ENCODE data around the gene UNC93B1. TPM values are rescaled to one million over a fixed set of nuclear protein-coding genes. Genes with fewer than 3 reads are reported as not detected.

Gene UNC93B1
- total and polyA plus RNA-seq, 7 experiments from 2014 or later: 4.3 to 76.3 (median 12.7) TPM

- Histone ChIP-seq H3K9me3 (ENCODE audit: control insufficient read depth in 2 of 3, low read length in 3 of 3) (no peaks in the 10 kb centered on the region), H3K27me3 (ENCODE audit: control insufficient read depth in 2 of 2, insufficient read depth in 2 of 2, low read length in 2 of 2) (no peaks in the 10 kb centered on the region), H3K27ac (ENCODE audit: low read depth, low read length) (peak overlapping the region; percentile 97), H3K4me1 (ENCODE audit: control insufficient read depth in 2 of 2, insufficient read depth in 2 of 2, low read length in 2 of 2) (peaks cover 11 to 16% of the 10 kb centered on the region in 2 donors), H3K36me3 (ENCODE audit: control insufficient read depth in 2 of 3, insufficient read depth in 3 of 3, low read length in 3 of 3) (peaks cover 0 to 37% (median 0%) of the 10 kb centered on the region in 3 experiments), H3K4me3 (ENCODE audit: low read length) (peak overlapping the region; percentile 98)
- H3K27ac Mint-ChIP-seq: peak overlapping the region; percentile 73 to 98 (median 92)
- ChIA-PET CTCF (interaction anchor here (0.6 to 0.7 kb wide), 2 partner anchors 168 to 547 kb away, joined by 3 read pairs; no protein-coding TSS in a partner anchor), POLR2A (interaction anchor here (0.8 to 1.9 kb wide), 5 partner anchors 8 to 28 kb away, joined by 3 to 6 read pairs (median 4); partner anchors contain the start of gene TCIRG1)
- DNase-seq (peak in 1 of 9 donors; percentile 29), ATAC-seq (no peak)
- peaks cover 0 to 13% (median 3%) of the 10 kb centered on the region in 5 donors for H3K36me3 Mint-ChIP-seq
- intact Hi-C loops (cut with micrococcal nuclease): loop anchor here (2.0 to 10.0 kb wide), 4 partner anchors 184 to 1018 kb away; partner anchors contain the start of genes C11orf24 (in 1 of the 2), KMT5B (in 1 of the 2), PPP6R3 (in 1 of the 2) and TPCN2 (in 1 of the 2)
- peak overlapping the region; percentile 90 to 99 (median 96) for H3K4me3 Mint-ChIP-seq
- peaks cover 12 to 32% (median 23%) of the 10 kb centered on the region in 7 donors for H3K4me1 Mint-ChIP-seq
- no peaks in the 10 kb centered on the region for H3K9me3 Mint-ChIP-seq
- no peaks in the 10 kb centered on the region for H3K27me3 Mint-ChIP-seq
Measured at GRCh38 chr11:68031144-68031464, 27.2 kb upstream of the UNC93B1 start.

- peak within 1 kb of the TSS; percentile 98 for H3K4me3 ChIP-seq (ENCODE audit: low read length)
- Mint-ChIP-seq H3K4me1 (peaks cover 12 to 32% (median 23%) of the 10 kb centered on the region in 7 donors), H3K27ac (peak within 1 kb of the TSS; percentile 73 to 98 (median 92)), H3K27me3 (no peaks in the 10 kb centered on the region), H3K9me3 (peaks cover 0 to 1% (median 0%) of the 10 kb centered on the region in 11 donors), H3K4me3 (peak within 1 kb of the TSS; percentile 90 to 99 (median 96)), H3K36me3 (peaks cover 0 to 13% (median 3%) of the 10 kb centered on the region in 5 donors)
- no peaks in the 10 kb centered on the region for H3K9me3 ChIP-seq (ENCODE audit: control insufficient read depth in 2 of 3, low read length in 3 of 3)
- DNase-seq (peak; percentile 83 to 99 (median 98)), ATAC-seq (peak; percentile 98)
- peaks cover 11 to 16% of the 10 kb centered on the region in 2 donors for H3K4me1 ChIP-seq (ENCODE audit: control insufficient read depth in 2 of 2, insufficient read depth in 2 of 2, low read length in 2 of 2)
- intact Hi-C loops (cut with micrococcal nuclease): loop anchor here (1.0 to 10.0 kb wide), 14 partner anchors 9 to 1018 kb away; partner anchors contain the start of genes PPP6R3 (in 2 of the 2), C11orf24 (in 1 of the 2), CHKA (in 1 of the 2) and KMT5B (in 1 of the 2)
- peaks cover 0 to 35% (median 0%) of the 10 kb centered on the region in 3 experiments for H3K36me3 ChIP-seq (ENCODE audit: control insufficient read depth in 2 of 3, insufficient read depth in 3 of 3, low read length in 3 of 3)
- H3K27ac ChIP-seq (ENCODE audit: low read depth, low read length): peak within 1 kb of the TSS; percentile 97
- H3K27me3 ChIP-seq (ENCODE audit: control insufficient read depth in 2 of 2, insufficient read depth in 2 of 2, low read length in 2 of 2): no peaks in the 10 kb centered on the region
- ChIA-PET CTCF (interaction anchor here (0.6 to 0.7 kb wide), 2 partner anchors 168 to 546 kb away, joined by 3 read pairs; no protein-coding TSS in a partner anchor), POLR2A (interaction anchor here (0.8 to 1.9 kb wide), 6 partner anchors 8 to 27 kb away, joined by 3 to 6 read pairs (median 4); partner anchors contain the start of gene TCIRG1)
Measured at GRCh38 chr11:68030318-68031143, 26.6 kb upstream of the UNC93B1 start, which contains the start of gene NDUFS8. TSS of gene NDUFS8 (plus strand) at chr11:68030681. CDS start at chr11:68032152, 1,471 bp downstream.

- CTCF ChIA-PET: interaction anchor here (0.6 kb wide), 2 partner anchors 38 to 95 kb away, joined by 3 to 4 read pairs; no protein-coding TSS in a partner anchor
- Mint-ChIP-seq H3K27me3 (no peaks in the 10 kb centered on the region), H3K27ac (peak overlapping the region in 4 of 9 donors; percentile 2 to 79 (median 74)), H3K9me3 (peaks cover 0 to 17% (median 4%) of the 10 kb centered on the region in 11 donors), H3K4me1 (peaks cover 12 to 32% (median 23%) of the 10 kb centered on the region in 7 donors), H3K4me3 (peak overlapping the region; percentile 90 to 99 (median 96)), H3K36me3 (peaks cover 2 to 18% (median 9%) of the 10 kb centered on the region in 5 donors)
- POLR2A ChIA-PET: no interaction called here
- Histone ChIP-seq H3K27me3 (ENCODE audit: control insufficient read depth in 2 of 2, insufficient read depth in 2 of 2, low read length in 2 of 2) (no peaks in the 10 kb centered on the region), H3K4me1 (ENCODE audit: control insufficient read depth in 2 of 2, insufficient read depth in 2 of 2, low read length in 2 of 2) (peaks cover 11 to 13% of the 10 kb centered on the region in 2 donors), H3K4me3 (ENCODE audit: low read length) (no peak overlapping the region), H3K36me3 (ENCODE audit: control insufficient read depth in 2 of 3, insufficient read depth in 3 of 3, low read length in 3 of 3) (peaks cover 0 to 20% (median 0%) of the 10 kb centered on the region in 3 experiments), H3K9me3 (ENCODE audit: control insufficient read depth in 2 of 3, low read length in 3 of 3) (peaks cover 0 to 8% (median 0%) of the 10 kb centered on the region in 3 experiments), H3K27ac (ENCODE audit: low read depth, low read length) (no peak overlapping the region)
- no peak for ATAC-seq
- DNase-seq: no peak
- intact Hi-C loops (cut with micrococcal nuclease): no loop called here
Measured at GRCh38 chr11:68028802-68029545, 25.1 kb upstream of the UNC93B1 start.

- H3K4me3 ChIP-seq (ENCODE audit: low read length): no peak overlapping the region
- no peak overlapping the region for H3K27ac Mint-ChIP-seq
- no peaks in the 10 kb centered on the region for H3K27me3 ChIP-seq (ENCODE audit: control insufficient read depth in 2 of 2, insufficient read depth in 2 of 2, low read length in 2 of 2)
- no peaks in the 10 kb centered on the region for H3K27me3 Mint-ChIP-seq
- peaks cover 0 to 8% (median 0%) of the 10 kb centered on the region in 3 experiments for H3K9me3 ChIP-seq (ENCODE audit: control insufficient read depth in 2 of 3, low read length in 3 of 3)
- ATAC-seq (no peak), DNase-seq (no peak)
- no peak overlapping the region for H3K27ac ChIP-seq (ENCODE audit: low read depth, low read length)
- peaks cover 0 to 7% (median 0%) of the 10 kb centered on the region in 3 experiments for H3K36me3 ChIP-seq (ENCODE audit: control insufficient read depth in 2 of 3, insufficient read depth in 3 of 3, low read length in 3 of 3)
- H3K36me3 Mint-ChIP-seq: peaks cover 0 to 19% (median 8%) of the 10 kb centered on the region in 5 donors
- CTCF ChIA-PET: no interaction called here
- POLR2A ChIA-PET: no interaction called here
- intact Hi-C loops (cut with micrococcal nuclease): no loop called here
- H3K4me1 ChIP-seq (ENCODE audit: control insufficient read depth in 2 of 2, insufficient read depth in 2 of 2, low read length in 2 of 2): peaks cover 11 to 13% of the 10 kb centered on the region in 2 donors
- no peak overlapping the region for H3K4me3 Mint-ChIP-seq
- peaks cover 0 to 18% (median 4%) of the 10 kb centered on the region in 11 donors for H3K9me3 Mint-ChIP-seq
- peaks cover 12 to 32% (median 23%) of the 10 kb centered on the region in 7 donors for H3K4me1 Mint-ChIP-seq
Measured at GRCh38 chr11:68027667-68028066, 23.8 kb upstream of the UNC93B1 start.

GRCh38 chr11:68026391-68027105, 22.7 kb upstream of the UNC93B1 start:
- H3K4me3 ChIP-seq (ENCODE audit: low read length): no peak overlapping the region
- H3K27me3 ChIP-seq (ENCODE audit: control insufficient read depth in 2 of 2, insufficient read depth in 2 of 2, low read length in 2 of 2): no peaks in the 10 kb centered on the region
- peaks cover 0 to 4% (median 0%) of the 10 kb centered on the region in 3 experiments for H3K36me3 ChIP-seq (ENCODE audit: control insufficient read depth in 2 of 3, insufficient read depth in 3 of 3, low read length in 3 of 3)
- intact Hi-C loops (cut with micrococcal nuclease): no loop called here
- POLR2A ChIA-PET: no interaction called here
- Mint-ChIP-seq H3K4me3 (no peak overlapping the region), H3K27ac (no peak overlapping the region), H3K9me3 (peaks cover 0 to 18% (median 4%) of the 10 kb centered on the region in 11 donors), H3K4me1 (peaks cover 8 to 26% (median 19%) of the 10 kb centered on the region in 7 donors), H3K27me3 (no peaks in the 10 kb centered on the region), H3K36me3 (peaks cover 0 to 16% (median 5%) of the 10 kb centered on the region in 5 donors)
- CTCF ChIA-PET: no interaction called here
- no peak for DNase-seq
- H3K27ac ChIP-seq (ENCODE audit: low read depth, low read length): no peak overlapping the region
- peaks cover 5 to 7% of the 10 kb centered on the region in 2 donors for H3K4me1 ChIP-seq (ENCODE audit: control insufficient read depth in 2 of 2, insufficient read depth in 2 of 2, low read length in 2 of 2)
- ATAC-seq: no peak
- peaks cover 0 to 8% (median 0%) of the 10 kb centered on the region in 3 experiments for H3K9me3 ChIP-seq (ENCODE audit: control insufficient read depth in 2 of 3, low read length in 3 of 3)
